Inflammatory macrophage treated with lipopolysaccharide for 1 hour (primary cell): ENCODE measurements around the gene RNF212B.
"Not testable (repeated sequence)": the region's sequence is repeated elsewhere in the genome, so short reads cannot be mapped to it uniquely, and the experiment has no call there.

Source experiments
- DNase-seq, 2 donors: peaks; one replicate each; pipeline ENCODE4 v3.0.0-alpha.2; 2020 to 2022

RNF212B gene, protein sequence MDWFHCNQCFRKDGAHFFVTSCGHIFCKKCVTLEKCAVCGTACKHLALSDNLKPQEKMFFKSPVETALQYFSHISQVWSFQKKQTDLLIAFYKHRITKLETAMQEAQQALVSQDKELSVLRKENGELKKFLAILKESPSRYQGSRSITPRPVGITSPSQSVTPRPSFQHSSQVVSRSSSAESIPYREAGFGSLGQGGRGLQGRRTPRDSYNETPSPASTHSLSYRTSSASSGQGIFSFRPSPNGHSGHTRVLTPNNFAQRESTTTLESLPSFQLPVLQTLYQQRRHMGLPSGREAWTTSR

GRCh38 chr14:23237772-23238594 is at the start of gene RNF212B:
Gene RNF212B, plus strand, starts transcription at chr14:23237936. Its CDS starts 2,410 bp downstream, at chr14:23240346.
- peak; percentile 86 to 94 for DNase-seq

DNA sequence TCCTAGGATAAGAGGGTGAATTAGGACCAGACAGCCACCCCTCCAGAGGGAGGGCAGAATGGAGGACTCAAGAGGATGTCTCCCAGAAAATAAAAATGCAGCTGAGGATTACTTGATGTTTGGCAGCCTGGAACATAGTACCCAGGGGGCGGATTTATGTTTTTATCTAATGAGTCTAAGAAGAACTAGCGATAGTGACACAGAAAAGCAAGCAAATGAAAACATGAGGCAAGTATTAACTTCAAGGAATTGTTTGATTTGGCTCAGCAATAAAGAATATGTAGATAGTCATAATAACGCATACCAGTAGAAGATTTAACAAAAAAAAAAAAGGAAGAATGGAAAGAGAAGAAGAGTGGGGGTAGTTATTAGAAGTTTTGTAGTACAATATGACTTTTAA is 44.3 kb upstream of the RNF212B start:
- no peak for DNase-seq

DNA sequence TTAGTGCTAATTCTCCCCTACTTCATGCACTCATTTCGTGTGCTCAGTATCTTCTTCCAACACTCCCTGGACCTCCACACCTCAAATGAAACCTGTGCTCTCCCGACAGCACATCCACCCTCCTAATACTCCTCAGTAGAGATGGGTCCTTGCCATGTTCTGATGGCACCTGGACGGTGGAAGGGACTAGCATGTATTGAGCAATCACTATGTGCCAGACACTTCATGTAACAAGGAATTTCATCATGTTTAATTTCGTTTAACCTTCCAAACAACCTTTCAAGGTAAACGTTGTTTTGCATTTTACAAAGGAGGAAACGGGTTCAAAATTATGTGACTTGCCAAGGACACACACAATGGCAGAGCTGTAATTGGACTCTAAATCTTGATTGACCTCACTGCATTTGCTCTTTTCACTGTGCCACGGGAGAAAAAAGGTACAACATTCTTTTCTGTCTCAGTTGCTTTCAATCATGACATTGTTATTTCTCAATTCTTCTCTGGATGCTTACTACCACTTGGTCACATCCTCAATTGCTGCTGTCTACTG is 42.1 kb upstream of the RNF212B start:
- DNase-seq = no peak

DNA sequence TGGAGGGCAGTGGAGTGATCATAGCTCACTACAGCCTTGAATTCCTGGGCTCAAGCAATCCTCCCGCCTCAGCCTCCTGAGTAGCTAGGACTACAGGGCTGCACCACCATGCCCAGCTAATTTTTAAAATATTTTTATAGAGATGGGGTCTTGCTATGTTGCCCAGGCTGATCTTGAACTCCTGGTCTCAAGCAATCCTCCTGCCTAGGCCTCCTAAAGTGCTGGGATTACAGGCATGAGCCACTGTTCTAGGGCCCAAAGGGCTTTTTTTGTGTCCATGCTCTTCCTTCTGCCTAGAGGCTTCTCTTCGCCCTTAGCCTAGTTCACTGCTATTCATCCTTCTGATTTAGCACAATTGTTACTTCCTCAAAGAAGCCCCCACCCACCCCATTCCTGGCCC is 41.2 kb upstream of the RNF212B start:
- DNase-seq = not testable (repeated sequence)

DNA sequence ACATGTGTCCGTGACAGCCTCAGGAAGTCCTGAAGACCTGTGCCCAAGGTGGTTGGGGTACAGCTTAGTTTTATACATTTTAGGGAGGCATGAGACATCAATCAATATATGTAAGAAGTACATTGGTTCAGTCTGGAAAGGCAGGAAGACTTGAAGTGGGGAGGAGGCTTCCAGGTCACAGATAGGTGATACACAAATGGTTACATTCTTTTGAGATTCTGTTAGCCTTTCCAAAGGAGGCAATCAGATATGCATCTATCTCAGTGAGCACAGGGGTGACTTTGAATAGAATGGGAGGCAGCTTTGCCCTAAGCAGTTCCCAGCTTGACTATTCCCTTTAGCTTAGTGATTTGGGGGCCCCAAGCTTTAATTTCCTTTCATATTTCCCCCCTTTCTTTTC is 38.6 kb upstream of the RNF212B start:
- not testable (repeated sequence) for DNase-seq

DNA sequence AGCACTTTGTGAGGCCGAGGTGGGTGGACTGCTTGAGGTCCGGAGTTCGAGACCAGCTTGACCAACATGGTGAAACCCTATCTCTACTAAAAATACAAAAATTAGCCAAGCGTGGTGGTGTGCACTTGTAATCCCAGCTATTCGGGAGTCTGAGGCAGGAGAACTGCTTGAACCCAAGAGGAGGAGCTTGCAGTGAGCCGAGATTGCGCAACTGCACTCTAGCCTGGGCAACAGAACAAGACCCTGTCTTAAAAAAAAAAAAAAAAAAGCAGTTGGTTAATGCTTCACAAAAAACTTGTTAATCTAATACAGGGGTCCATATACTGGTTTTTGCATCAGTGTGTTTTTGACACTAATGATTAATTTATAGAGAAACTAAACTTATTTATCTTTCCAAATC is 35.7 kb upstream of the RNF212B start:
- DNase-seq = no peak

DNA sequence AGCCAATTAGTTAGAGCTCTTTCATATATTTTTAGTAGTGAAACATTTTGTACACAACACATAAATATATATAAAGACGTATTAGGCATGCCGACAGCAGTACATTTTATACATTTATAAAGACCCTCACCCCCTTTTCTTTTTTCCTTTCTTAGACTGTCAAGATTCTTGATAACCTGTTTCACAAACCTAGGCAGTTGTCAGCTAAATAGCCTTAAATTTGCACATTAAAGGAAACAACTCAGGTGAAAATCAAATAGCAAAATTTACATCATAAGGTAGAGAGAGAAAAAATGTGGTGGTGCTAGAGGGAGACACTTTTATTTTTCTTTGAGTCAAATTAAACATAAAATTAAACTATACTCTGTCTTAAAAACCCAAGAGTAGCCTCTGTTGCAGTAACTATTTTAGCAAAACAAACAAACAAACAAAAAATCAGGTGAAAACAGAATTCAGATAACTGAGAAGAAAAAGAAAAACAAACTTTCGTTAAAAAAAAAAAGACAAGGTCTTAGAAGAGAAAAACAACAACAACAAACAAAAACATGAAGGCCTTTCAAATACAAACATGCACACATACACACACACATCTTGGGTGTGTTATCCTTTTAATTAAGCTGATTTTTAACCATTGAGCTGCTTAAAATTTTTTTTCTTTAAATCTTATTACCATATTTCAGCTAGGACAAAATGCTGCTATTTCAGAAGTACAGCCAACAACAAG is 31.2 kb upstream of the RNF212B start:
- no peak for DNase-seq

DNA sequence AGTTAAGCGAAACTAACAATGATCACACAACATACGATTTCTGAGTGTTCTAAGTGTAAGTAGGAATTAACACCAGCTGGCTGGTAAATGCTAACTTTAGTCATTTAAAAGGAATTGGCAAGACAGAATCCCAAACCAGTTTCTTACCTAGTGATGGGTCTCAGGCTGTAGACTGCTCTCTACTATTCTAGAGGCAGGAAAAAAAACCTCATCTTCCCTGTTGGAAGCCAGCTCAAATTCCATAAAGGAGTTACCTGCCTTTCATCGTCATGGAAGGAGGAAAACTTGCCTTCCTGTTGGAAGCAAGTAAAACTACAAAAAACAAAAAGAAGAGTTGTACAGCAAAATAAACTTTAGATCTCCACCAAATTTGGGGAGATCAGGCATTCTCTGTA is 30.6 kb upstream of the RNF212B start:
- DNase-seq = no peak

DNA sequence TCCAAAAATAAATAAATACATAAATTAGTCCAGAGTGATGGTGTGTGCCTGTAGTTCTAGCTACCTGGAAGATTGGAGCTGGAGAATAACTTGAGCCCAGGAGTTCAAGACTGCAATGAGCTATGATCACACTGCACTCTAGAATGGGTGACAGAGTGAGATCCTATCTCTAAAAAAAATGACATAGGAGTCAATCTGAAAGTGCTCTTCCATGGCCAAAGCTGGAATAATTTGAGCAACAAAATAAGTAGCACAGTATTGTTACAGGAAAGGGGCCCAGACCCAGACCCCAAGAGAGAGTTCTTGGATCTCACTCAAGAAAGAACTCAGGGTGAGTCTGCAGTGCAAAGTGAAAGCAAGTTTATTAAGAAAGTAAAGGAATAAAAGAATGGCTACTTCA is 29.4 kb upstream of the RNF212B start:
- DNase-seq = no peak

GRCh38 chr14:23209651-23210423 is 27.9 kb upstream of the RNF212B start:
- DNase-seq = no peak

DNA sequence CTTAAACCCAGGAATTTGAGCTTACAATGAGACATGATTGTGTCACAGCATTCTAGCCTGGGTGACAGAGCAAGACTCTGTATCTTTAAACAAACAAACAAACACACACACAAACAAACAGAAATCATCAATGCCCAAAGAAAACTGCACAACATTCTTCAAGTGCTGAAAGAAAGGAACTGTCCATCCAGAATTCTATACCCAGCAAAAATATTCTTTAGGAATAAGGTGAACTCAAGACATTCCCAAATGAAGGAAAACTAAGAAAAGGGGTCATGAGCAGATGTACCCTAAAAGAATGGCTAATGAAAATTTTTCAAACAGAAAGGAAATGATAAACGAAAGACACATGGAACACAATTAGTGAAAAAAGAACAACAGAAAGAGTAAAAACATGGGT is 22.3 kb upstream of the RNF212B start:
- no peak for DNase-seq

- DNase-seq = peak in 1 of 2 donors; percentile 31
Observed at GRCh38 chr14:23217032-23218020, 20.4 kb upstream of the RNF212B start.

DNA sequence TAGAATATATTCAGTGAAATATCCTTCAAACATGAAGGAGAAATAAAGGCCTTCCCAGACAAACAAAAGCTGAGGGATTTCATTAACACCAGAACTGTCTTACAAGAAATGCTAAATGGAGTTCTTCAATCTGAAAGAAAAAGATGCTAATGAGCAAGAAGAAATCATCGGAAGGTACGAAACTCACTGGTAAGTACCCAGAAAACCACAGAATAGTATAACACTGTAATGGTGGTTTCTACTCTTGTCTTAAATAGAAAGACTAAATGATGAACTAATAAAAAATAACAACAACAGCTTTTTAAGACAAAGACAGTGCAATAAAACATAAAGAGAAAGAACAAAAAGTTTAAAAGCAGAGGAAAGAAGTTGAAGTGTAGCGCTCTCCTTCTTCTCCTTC is 18.7 kb upstream of the RNF212B start:
- no peak for DNase-seq

DNA sequence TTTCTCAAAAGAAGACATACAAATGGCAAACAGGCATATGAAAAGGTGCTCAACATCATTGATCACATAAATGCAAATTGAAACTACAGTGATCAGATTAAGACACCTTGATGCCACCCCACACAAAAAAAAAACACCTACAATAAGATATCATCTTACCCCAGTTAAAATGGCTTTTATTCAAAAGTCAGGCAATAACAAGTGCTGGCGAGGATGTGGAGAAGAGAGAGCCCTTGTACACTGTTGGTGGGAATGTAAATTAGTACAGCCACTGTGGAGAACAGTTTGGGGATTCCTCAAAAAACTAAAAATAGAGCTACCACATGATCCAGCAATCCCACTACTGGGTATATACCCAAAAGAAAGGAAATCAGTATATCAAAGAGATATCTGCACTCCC is 12.8 kb upstream of the RNF212B start:
- DNase-seq = not testable (repeated sequence)

GRCh38 chr14:23227566-23227965 is 10.2 kb upstream of the RNF212B start:
- DNase-seq = no peak

DNA sequence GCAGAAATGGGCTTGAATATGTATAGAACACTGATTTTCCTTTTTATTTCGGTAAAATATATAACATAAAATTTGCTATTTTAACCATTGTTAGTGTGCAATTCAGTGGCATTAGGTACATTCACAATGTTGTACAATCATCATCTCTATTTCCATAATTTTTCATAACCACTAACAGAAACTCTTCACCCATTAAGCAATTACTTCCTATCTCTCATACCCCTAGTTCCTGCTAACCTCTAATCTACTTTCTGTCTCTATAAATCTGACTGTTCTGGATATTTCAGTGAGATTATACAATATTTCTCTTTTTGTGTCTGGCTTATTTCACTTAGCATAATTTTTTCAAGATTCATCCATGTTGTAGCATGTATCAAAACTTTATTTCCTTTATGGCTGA is 8.9 kb upstream of the RNF212B start:
- peak; percentile 47 to 54 for DNase-seq

- not testable (repeated sequence) for DNase-seq
Observed at GRCh38 chr14:23232241-23232808, 5.4 kb upstream of the RNF212B start.

GRCh38 chr14:23240661-23241060 is 2.9 kb downstream of the RNF212B start:
- no peak for DNase-seq

GRCh38 chr14:23241061-23241715 is 3.5 kb downstream of the RNF212B start:
- DNase-seq = not testable (repeated sequence)

DNA sequence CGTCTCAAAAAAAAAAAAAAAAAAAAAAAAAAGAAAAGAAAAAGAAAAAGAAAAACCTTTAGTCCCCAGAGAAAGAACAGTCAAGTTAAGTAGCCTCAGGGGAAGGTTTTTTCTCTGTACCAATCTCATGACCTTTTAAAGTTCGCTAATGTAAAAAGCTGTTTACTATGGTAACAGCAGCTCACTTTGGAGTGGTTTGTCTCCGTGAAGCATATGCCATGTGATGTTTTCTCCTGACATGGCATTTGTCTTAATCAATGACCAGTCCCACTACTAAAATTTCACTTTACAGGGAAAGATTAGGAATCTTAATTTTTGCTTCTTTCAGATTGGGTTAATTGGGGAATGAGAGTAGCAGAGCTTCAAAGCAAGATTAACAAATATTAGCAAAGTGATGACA is 4.3 kb downstream of the RNF212B start:
- DNase-seq = no peak
